HG03460 (cell line): ENCODE results near the gene MED14.
"Not testable (repeated sequence)": the region's sequence is repeated elsewhere in the genome, so short reads cannot be mapped to it uniquely, and the experiment has no call there.

Source experiments
- ATAC-seq: cut with Tn5 transposase; IDR thresholded peaks from one replicate; pipeline ENCODE4 v1.9.1; 2021; ENCODE audit not compliant: unreplicated experiment

MED14 gene

GRCh38 chrX:40735325-40736169, at the start of gene MED14:
Gene MED14 (minus strand): TSS chrX:40735542. CDS start chrX:40735412, 130 bp downstream.
- ATAC-seq, result peak; percentile 88

- ATAC-seq, result no peak
These were observed 49.3 kb upstream of the MED14 start for GRCh38 chrX:40784516-40785151.

GRCh38 chrX:40782644-40783259, 47.4 kb upstream of the MED14 start:
- not testable (repeated sequence) for ATAC-seq

GRCh38 chrX:40780951-40781350, 45.6 kb upstream of the MED14 start:
- no peak for ATAC-seq

- no peak for ATAC-seq
These were observed 44.7 kb upstream of the MED14 start for GRCh38 chrX:40780082-40780481.

- ATAC-seq, result no peak
These were observed 43.7 kb upstream of the MED14 start for GRCh38 chrX:40778861-40779575.

GRCh38 chrX:40773809-40774208, 38.5 kb upstream of the MED14 start:
- no peak for ATAC-seq

- ATAC-seq, result no peak
These were observed 37.8 kb upstream of the MED14 start for GRCh38 chrX:40773188-40773587.

GRCh38 chrX:40772290-40772689, 36.9 kb upstream of the MED14 start:
- ATAC-seq, result no peak

GRCh38 chrX:40761762-40762161, 26.4 kb upstream of the MED14 start:
- no peak for ATAC-seq

GRCh38 chrX:40759374-40759773, 24.0 kb upstream of the MED14 start:
- ATAC-seq, result no peak

- ATAC-seq, result no peak
These were observed 21.7 kb upstream of the MED14 start for GRCh38 chrX:40757058-40757457.

GRCh38 chrX:40755291-40756249, 20.2 kb upstream of the MED14 start:
- no peak for ATAC-seq

GRCh38 chrX:40749681-40750494, 14.5 kb upstream of the MED14 start:
- ATAC-seq, result no peak

- no peak for ATAC-seq
These were observed 13.6 kb upstream of the MED14 start for GRCh38 chrX:40748977-40749376.

- ATAC-seq, result no peak
These were observed 11.2 kb upstream of the MED14 start for GRCh38 chrX:40746521-40746920.

- ATAC-seq, result peak; percentile 1
These were observed 796 bp upstream of the MED14 start for GRCh38 chrX:40736170-40736505.

GRCh38 chrX:40734971-40735324, 394 bp downstream of the MED14 start:
- peak; percentile 4 for ATAC-seq

GRCh38 chrX:40733706-40734105, 1.6 kb downstream of the MED14 start:
- ATAC-seq, result no peak

GRCh38 chrX:40732499-40732898, 2.8 kb downstream of the MED14 start:
- ATAC-seq, result not testable (repeated sequence)
